Breast epithelium (tissue), 4 donors: ENCODE results near the gene GSPT1. TPM values are rescaled to one million over a fixed set of nuclear protein-coding genes. Genes with fewer than 3 reads are reported as not detected.

Source experiments
- DNase-seq, 2 donors: peaks; one replicate each; pipeline ENCODE4 v3.0.0-alpha.2; 2019; ENCODE audit warnings: low spot score in 2 of 2
- H3K27ac ChIP-seq, 2 donors: fragments of 200-600 bp; sonication (generic) in 1 of 2; one replicate each; pipeline ENCODE4 v1.5.1; 2016 to 2019; ENCODE audit warnings: mild to moderate bottlenecking in 1 of 2
- H3K27me3 ChIP-seq, 2 donors: fragments of 200-600 bp; sonication (generic) in 1 of 2; one replicate each; pipeline versions ENCODE4 v1.5.1 to v1.6.0; 2017 to 2019; ENCODE audit warnings: control low read depth in 1 of 2, mild to moderate bottlenecking in 1 of 2
- H3K36me3 ChIP-seq: fragments of 200-600 bp; one replicate; pipeline ENCODE4 v1.5.1; 2019
- H3K4me1 ChIP-seq, 2 donors: fragments of 200-600 bp; sonication (generic); one replicate each; pipeline ENCODE4 v1.5.1; 2016 to 2019; ENCODE audit warnings: control low read depth in 1 of 2
- H3K4me3 ChIP-seq, 3 donors: fragments of 200-600 bp; sonication (generic); 1 replicate in 2 of 3; 2 replicates in 1 of 3; pipeline ENCODE4 v1.5.1; 2016 to 2019; ENCODE audit warnings: mild to moderate bottlenecking in 3 of 3, moderate library complexity in 2 of 3
- H3K9me3 ChIP-seq, 2 donors: fragments of 200-600 bp; sonication (generic) in 1 of 2; one replicate each; pipeline ENCODE4 v1.5.1; 2016 to 2019; ENCODE audit warnings: control low read depth in 1 of 2
- POLR2A ChIP-seq: fragments of 450-650 bp; IDR thresholded peaks from one replicate; pipeline ENCODE4 v1.6.1; 2016; ENCODE audit warnings: antibody characterized with exemption, mild to moderate bottlenecking, moderate library complexity
- POLR2AphosphoS5 ChIP-seq, 3 donors: sonication (generic); formaldehyde crosslinking; IDR thresholded peaks; one replicate each; pipeline ENCODE4 v1.6.1; 2017; ENCODE audit warnings: antibody characterized with exemption in 3 of 3
- intact Hi-C: fragments of 100-400 bp; cut with DNase I; formaldehyde crosslinking; loops from one replicate; pipeline ENCODE4 v1.15.1; 2023; ENCODE audit warnings: low total_unique reads
- total RNA-seq, 3 donors: library from RNA; depleted of rRNA; stranded (reverse); fragments of >200 nt; gene quantifications; one replicate each; pipeline ENCODE4 v1.1.0, GENCODE V29; 2016
- TF ChIP-seq, protein P1 (sequence below), 3 donors: fragments of 450-650 bp; IDR thresholded peaks; one replicate each; pipeline ENCODE4 v1.5.1; 2016 to 2017; ENCODE audit warnings: antibody characterized with exemption in 3 of 3, mild to moderate bottlenecking in 3 of 3, moderate library complexity in 3 of 3

The GSPT1 gene
- total RNA-seq, 3 donors from 2014 or later, result 61.3 to 68.5 (median 67.6) TPM

DNA sequence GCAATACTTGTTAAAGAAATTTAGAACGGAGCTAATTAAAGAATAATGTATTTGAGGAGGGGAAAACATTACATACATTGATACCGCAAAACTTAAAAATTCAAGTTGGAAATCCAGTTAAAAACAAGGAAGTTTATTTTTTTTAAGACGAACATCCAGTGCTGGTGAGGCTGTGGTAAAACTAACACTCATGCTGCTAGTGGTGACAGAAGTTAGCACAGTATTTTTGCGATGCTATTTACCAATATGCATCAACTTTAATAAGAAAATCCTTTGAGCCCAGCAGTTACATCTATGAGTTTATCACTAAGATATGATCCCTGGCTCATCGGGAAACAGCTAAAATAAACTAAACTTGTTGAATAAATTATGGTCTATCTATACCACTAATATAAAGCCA, 31.7 kb downstream of the GSPT1 start:
- TF ChIP-seq, protein P1, sequence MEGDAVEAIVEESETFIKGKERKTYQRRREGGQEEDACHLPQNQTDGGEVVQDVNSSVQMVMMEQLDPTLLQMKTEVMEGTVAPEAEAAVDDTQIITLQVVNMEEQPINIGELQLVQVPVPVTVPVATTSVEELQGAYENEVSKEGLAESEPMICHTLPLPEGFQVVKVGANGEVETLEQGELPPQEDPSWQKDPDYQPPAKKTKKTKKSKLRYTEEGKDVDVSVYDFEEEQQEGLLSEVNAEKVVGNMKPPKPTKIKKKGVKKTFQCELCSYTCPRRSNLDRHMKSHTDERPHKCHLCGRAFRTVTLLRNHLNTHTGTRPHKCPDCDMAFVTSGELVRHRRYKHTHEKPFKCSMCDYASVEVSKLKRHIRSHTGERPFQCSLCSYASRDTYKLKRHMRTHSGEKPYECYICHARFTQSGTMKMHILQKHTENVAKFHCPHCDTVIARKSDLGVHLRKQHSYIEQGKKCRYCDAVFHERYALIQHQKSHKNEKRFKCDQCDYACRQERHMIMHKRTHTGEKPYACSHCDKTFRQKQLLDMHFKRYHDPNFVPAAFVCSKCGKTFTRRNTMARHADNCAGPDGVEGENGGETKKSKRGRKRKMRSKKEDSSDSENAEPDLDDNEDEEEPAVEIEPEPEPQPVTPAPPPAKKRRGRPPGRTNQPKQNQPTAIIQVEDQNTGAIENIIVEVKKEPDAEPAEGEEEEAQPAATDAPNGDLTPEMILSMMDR (IDR thresholded peaks at IDR 0.05), result no peak
- TF ChIP-seq POLR2AphosphoS5 (IDR thresholded peaks at IDR 0.05) (no peak), POLR2A (no peak)
- DNase-seq, result no peak
- Histone ChIP-seq H3K36me3 (peaks cover 3% of the 10 kb centered on the region), H3K4me3 (no peak overlapping the region), H3K27ac (no peak overlapping the region), H3K9me3 (no peaks in the 10 kb centered on the region), H3K27me3 (no peaks in the 10 kb centered on the region), H3K4me1 (no peaks in the 10 kb centered on the region)
- intact Hi-C loops, result no loop called here

DNA sequence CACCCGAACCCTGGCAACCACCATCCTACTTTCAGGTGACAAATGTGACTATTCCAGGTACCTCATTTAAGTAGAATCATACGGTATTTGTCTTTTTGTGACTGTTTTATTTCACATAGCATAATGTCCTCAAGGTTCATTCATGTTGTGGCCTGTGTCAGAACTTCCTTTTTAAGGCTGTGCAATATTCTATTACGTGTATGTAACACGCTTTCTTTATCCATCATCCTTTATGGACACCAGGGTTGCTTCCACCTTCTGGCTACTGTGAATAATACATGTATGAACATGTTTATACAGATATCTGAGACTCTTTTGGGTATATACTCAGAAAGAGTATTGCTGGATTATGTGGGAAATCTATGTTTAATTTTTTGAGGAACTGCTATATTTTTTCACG, 35.7 kb downstream of the GSPT1 start:
- H3K4me1 ChIP-seq, result no peaks in the 10 kb centered on the region
- no peak overlapping the region for H3K4me3 ChIP-seq
- peaks cover 3% of the 10 kb centered on the region for H3K36me3 ChIP-seq
- no peaks in the 10 kb centered on the region for H3K27me3 ChIP-seq
- H3K27ac ChIP-seq, result no peak overlapping the region
- no peaks in the 10 kb centered on the region for H3K9me3 ChIP-seq
- intact Hi-C loops, result no loop called here
- TF ChIP-seq, protein P1 (IDR thresholded peaks at IDR 0.05), result no peak
- no peak for TF ChIP-seq POLR2AphosphoS5 (IDR thresholded peaks at IDR 0.05)
- TF ChIP-seq POLR2A, result no peak
- DNase-seq, result no peak

DNA sequence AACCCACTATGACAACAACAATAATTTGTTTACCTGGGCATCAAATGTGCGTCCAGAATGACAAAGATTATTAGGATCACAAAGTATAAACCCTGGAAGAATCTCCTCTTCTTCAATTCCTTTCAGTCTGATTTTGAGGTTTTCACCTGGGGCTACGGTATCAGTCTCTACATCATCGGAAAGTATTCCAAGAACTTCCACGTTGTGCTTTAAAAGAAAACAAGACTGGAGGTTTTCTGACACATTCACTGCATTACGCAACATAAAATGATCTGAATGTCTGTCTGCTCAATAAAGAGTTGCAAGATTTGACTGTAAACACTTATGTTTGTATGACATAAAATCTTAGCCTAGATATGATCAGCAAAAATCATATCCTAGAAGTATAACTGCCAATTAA, 38.4 kb downstream of the GSPT1 start:
- no peak for TF ChIP-seq POLR2A
- TF ChIP-seq, protein P1 (IDR thresholded peaks at IDR 0.05), result no peak
- no peak for TF ChIP-seq POLR2AphosphoS5 (IDR thresholded peaks at IDR 0.05)
- peaks cover 3% of the 10 kb centered on the region for H3K36me3 ChIP-seq

DNA sequence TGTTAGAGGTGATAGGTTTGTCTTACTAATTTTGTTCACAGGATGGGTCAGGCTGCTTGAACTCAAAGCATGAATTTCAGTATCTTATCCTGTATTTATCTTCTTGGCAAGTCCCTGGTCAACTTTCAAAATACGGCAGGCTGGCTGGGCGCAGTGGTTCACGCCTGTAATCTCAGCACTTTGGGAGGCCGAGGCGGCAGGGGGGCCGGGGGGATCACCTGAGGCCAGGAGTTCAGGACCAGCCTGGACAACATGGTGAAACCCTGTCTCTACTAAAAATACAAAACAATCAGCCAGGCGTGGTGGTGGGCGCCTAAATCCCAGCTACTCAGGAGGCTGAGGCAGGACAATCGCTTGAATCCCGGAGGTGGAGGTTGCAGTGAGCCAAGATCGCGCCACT, 39.5 kb downstream of the GSPT1 start:
- TF ChIP-seq, protein P1 (IDR thresholded peaks at IDR 0.05), result no peak
- no peak for TF ChIP-seq POLR2A
- TF ChIP-seq POLR2AphosphoS5 (IDR thresholded peaks at IDR 0.05), result no peak
- H3K4me3 ChIP-seq, result no peak overlapping the region
- intact Hi-C loops, result no loop called here
- H3K9me3 ChIP-seq, result no peaks in the 10 kb centered on the region
- no peaks in the 10 kb centered on the region for H3K27me3 ChIP-seq
- no peaks in the 10 kb centered on the region for H3K36me3 ChIP-seq
- DNase-seq, result no peak
- no peak overlapping the region for H3K27ac ChIP-seq
- no peaks in the 10 kb centered on the region for H3K4me1 ChIP-seq

More for the DNA sequence above, 38.4 kb downstream of the GSPT1 start:
- DNase-seq, result no peak
- no peaks in the 10 kb centered on the region for H3K27me3 ChIP-seq
- no peaks in the 10 kb centered on the region for H3K9me3 ChIP-seq
- intact Hi-C loops, result no loop called here
- H3K4me3 ChIP-seq, result no peak overlapping the region
- no peaks in the 10 kb centered on the region for H3K4me1 ChIP-seq
- H3K27ac ChIP-seq, result no peak overlapping the region

DNA sequence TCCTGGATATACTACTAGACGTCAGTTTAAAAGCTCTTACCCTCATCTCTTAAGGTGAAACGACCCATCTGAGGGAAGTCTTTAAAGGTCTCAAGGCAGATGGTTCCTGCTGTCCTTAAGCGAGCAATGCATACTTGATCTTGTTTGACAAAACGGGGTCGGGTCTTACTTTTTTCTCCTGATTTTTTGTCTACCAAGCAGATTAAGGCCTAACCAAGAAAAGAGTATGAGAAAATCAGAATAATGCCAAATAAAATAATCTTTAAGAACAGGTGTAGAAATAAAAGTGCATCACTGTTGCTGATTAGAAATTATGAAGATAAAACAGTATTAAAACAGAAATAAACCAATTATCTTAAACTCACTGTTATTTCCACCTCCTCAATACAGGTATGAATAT, 40.0 kb downstream of the GSPT1 start:
- H3K27me3 ChIP-seq, result no peaks in the 10 kb centered on the region
- H3K4me3 ChIP-seq, result no peak overlapping the region
- DNase-seq, result no peak
- intact Hi-C loops, result no loop called here
- no peaks in the 10 kb centered on the region for H3K9me3 ChIP-seq
- H3K27ac ChIP-seq, result no peak overlapping the region
- TF ChIP-seq, protein P1 (IDR thresholded peaks at IDR 0.05), result no peak
- no peak for TF ChIP-seq POLR2AphosphoS5 (IDR thresholded peaks at IDR 0.05)
- TF ChIP-seq POLR2A, result no peak
- H3K36me3 ChIP-seq, result no peaks in the 10 kb centered on the region
- H3K4me1 ChIP-seq, result no peaks in the 10 kb centered on the region
